GM19455 (cell line): ENCODE data around the gene STAG2.
A peak's percentile ranks its signal among the peaks of the same experiment; 100 is the strongest.
"Not testable (repeated sequence)": the region's sequence is repeated elsewhere in the genome, so short reads cannot be mapped to it uniquely, and the experiment has no call there.

ENCODE experiments used
- ATAC-seq: cut with Tn5 transposase; IDR thresholded peaks from one replicate; pipeline ENCODE4 v1.9.1; 2021; ENCODE audit not compliant: unreplicated experiment

Gene STAG2

GRCh38 chrX:123961268-123962005 lies at the start of gene STAG2:
STAG2 (plus strand) TSS chrX:123961706; CDS start chrX:124022628, 60,922 bp downstream.
- ATAC-seq: no peak

- ATAC-seq: no peak
Measured at GRCh38 chrX:123917069-123917468, 44.4 kb upstream of the STAG2 start.

GRCh38 chrX:123918106-123918721 lies 43.3 kb upstream of the STAG2 start:
- ATAC-seq: no peak

DNA sequence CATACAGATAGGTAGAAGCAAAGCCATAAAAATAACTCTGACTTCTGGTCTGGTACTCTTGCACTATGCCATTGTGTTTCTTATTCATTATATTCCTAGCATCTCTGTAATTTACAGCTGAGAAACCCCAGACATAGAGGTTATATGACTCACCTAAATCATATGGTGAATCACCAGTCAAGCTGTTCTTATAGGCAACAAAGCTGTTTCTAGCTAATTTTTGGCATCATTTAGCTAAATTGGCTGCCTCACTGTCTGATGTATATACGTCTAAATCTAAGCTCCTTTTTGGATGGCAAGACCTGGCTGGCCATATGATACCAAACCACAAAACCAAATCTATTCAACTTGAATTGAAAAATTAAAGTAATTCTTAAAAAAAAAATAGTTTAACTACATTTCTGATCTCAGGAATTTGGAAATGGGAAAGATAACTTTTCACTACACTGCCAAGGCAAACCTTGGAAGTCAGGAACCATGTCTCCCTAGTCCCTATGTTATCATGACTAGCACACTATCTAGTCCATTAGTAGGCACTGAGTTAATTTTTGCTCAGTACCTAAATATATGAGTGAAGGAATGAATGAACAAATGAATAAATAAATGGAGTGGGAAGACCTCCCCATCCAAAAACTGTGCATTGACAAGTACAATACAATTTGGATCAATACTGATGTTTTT lies 41.3 kb upstream of the STAG2 start:
- no peak for ATAC-seq

GRCh38 chrX:123923211-123923610 lies 38.3 kb upstream of the STAG2 start:
- no peak for ATAC-seq

GRCh38 chrX:123924186-123924585 lies 37.3 kb upstream of the STAG2 start:
- ATAC-seq: no peak

GRCh38 chrX:123927845-123928244 lies 33.7 kb upstream of the STAG2 start:
- no peak for ATAC-seq

GRCh38 chrX:123932055-123932454 lies 29.5 kb upstream of the STAG2 start:
- not testable (repeated sequence) for ATAC-seq

- ATAC-seq: no peak
Measured at GRCh38 chrX:123943074-123943473, 18.4 kb upstream of the STAG2 start.

GRCh38 chrX:123943488-123943887 lies 18.0 kb upstream of the STAG2 start:
- no peak for ATAC-seq

DNA sequence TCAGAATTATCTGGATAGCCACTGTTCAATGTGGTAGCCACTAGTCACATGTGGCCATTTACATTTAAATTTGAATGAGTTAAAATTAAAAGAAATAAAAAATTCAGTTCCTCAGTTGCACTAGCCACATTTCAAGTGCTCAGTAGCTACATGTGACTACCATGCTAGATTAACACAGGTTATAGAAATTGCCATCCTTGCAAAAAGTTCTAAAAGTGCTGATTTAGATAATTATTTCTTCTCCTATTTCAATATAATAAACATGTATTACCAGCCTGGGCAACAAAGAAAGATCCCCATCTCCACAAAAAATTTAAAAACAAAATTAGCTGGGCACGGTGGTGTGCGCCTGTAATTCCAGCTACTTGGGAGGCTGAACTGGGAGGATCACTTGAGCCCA lies 11.7 kb upstream of the STAG2 start:
- no peak for ATAC-seq

DNA sequence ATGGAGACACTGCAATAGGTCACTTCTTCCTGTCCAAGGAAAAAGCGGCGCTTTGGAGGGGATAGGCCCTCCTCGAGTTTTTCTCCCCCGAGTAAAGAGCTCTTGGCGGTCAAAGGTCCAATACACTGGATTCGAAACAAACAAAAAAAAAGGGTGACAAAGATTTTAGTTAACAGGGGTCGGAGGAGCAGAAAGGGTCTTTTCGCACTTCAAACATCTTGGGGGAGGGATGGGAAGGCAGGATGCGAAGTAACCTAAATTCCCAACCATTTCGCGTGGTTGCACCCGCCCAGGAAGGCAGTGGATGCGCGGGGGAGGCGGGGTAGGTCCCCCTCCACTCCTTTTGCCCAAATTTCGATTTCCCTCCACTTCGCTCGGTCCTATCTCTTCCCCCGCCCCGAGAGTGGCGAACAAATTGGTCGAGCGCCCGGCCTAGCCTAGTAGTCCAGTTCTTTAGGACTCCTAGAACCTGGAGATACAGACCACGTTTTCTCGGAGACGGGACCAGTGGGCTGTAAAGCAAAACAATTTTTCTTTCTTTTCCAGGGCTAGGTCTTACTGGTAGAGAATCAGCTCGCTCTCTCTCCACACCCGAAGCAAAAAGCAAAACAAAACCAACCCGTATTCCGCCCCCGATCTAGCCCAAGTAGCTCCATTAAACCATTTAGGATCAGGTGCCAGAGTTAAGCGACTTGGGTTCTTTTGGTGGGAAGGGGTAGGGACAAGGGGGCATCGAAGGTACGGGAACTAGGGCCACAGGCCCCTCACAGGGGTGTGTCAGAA lies 2.0 kb upstream of the STAG2 start:
- ATAC-seq: peak; percentile 1

GRCh38 chrX:123960956-123961267 lies 594 bp upstream of the STAG2 start:
- no peak for ATAC-seq

GRCh38 chrX:123962006-123962467 lies 531 bp downstream of the STAG2 start:
- no peak for ATAC-seq

DNA sequence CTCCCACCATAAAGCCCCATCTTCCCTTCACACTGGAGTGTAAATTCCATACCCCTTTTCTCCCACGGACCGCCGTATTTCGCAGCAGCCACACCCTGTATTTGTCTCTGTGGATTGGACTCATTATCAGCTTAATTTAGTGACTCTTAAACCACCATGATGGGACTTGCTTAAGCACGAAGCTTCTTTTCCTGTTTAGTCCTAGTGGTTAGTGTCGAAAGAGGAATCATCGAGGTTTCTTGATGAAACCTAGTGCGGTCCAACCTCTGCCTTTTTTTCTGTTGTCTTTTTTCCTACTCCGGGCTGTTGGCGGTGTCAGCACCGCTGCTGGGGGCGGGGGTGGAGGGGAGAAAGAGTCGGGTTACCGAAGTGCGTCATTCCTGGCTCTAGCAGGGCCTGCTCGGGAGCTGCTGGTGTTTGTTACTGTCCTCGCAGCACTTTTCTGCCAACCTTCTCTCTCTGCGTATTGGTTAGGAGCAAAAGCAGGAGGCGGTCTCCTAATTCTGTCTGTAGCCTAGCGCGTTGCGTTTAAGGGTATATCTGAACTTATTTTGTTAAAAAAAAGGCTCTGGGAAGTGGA lies 1.4 kb downstream of the STAG2 start:
- peak; percentile 60 for ATAC-seq

DNA sequence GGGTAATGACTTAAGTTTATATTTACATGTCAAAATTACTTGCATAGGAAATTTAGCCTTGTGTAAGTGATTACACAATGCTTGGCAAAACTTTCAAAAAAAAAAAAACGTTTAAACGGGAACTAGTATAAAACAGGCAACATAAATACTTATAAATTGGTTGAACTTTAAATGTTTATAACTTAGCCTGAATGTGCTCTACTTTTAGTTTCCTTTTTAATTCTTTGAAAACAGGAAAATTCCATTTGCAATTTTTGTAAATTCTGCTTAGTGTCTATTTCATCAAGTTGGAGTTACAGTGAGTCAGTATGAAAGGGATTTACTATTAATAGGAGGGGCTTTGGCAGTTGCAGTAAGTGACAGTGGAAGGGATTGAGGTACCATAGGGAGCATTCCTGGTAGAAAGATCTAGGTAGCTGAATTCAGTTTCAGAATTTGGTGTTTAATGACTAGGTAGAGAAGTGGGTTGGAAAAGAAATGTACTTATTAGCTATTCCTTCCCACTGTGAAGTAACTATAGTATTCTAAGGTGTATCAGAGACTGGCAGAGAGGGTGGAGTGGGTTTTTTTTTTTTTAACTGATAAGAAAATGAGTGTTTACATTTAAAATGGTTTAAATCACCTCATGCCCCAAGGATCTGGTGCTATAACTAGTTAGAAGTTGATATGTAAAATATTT lies 2.8 kb downstream of the STAG2 start:
- no peak for ATAC-seq

- ATAC-seq: no peak
Measured at GRCh38 chrX:123965712-123966111, 4.2 kb downstream of the STAG2 start.

DNA sequence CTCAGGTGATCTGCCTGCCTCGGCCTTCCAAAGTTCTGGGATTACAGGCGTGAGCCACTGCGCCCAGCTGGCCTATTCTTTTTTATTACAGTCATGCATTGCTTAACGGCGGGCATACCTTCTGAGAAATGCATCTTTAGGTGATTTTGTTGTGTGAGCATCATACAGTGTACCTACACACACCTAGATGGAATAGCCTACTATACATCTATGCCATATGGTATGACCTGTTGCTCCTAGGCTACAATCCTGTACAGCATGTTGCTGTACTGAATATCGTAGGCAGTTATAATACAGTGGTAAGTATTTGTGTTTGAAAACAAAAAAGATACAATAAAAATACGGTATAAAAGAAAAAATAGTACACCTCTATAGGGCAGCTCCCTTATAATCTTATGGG lies 6.0 kb downstream of the STAG2 start:
- ATAC-seq: no peak

DNA sequence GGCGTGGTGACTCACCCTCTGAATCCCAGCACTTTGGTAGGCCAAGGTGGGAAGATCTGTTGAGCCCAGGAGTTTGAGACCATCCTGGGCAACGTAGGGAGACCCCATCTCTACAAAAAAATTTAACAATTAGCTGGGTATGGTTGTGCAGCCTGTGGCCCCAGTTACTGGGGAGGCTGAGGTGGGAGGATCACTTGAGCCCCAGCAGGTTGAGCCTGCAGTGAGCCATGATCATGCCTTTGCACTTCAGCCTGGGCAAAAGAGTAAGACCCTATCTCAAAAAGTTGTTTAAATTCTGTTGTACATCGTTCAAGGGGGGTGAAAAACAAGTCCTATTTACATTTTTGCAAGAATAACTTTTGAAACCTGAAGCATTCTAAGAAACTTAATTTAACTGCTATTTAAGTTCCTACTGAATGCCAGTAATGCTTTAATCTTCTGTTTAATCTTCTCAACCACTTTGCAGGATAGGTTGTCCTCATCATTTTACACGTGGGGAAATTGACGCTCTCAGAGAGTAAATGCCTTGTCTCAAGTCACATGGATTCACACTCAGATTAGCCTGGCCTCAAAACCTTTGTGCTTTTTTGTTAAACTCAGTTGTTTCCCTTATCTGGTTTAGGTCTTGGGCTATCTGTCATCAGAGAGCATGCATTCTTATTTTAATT lies 7.0 kb downstream of the STAG2 start:
- ATAC-seq: no peak

GRCh38 chrX:123971982-123972381 lies 10.5 kb downstream of the STAG2 start:
- no peak for ATAC-seq
